Kidney tubule cell (primary cell): ENCODE measurements around the gene CISD3.
A peak's percentile ranks its signal among the peaks of the same experiment; 100 is the strongest.

Experiments used
- DNase-seq: peaks from one replicate; pipeline ENCODE4 v3.0.0-alpha.2; 2018; ENCODE audit warnings: low spot score

The CISD3 gene

DNA sequence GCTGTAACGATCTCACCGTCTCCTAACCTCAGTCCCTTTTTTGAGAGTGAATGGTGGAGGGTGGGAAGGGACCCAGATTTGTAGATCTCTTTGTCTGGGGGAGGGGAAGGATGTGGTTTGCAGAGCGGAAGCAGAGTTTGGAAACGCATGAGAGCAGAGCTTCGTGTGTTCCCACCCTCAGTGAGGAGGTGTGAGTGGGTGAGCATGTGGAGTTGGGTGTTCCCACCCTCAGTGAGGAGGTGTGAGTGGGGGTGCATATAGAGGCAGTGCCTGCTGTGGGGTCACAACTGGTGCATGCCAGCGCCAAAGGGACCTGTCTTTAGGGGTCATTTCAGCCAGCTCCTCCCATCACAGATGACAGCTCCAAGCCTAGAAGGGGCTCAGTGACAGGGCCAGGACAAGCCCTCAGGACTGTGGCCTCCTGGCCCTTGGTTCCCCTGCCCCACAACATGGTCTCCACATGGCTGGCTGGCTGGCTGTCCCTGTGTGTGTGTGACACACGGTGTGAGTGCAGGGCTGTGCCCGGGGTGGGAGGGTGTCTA is 1.8 kb upstream of the CISD3 start:
- DNase-seq = no peak

DNA sequence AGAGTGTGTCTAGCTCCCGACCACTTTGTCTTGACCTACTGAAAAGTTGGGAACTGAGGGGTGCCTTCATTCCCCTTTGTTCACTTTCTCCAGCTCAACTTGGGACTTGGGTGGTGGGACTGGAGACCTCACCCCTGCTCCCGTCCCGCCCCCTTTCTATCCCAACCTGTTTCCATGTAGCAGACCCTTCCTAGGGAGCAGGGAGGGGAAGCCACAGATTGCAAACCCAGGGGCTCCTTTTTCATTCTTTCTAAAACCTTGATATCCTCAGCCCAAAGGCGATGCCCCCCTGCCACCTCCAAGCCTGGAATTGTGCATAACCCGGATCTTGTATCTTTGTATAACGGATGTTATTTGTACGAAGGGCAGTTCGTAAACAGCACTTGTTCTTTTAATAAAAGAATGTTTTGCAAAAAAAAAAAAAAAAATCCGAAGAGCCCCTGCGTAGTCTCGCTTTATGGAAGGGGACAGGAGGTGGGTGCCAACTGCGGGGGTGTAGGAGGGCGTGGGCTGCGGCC is 714 bp upstream of the CISD3 start:
- DNase-seq = no peak

DNA sequence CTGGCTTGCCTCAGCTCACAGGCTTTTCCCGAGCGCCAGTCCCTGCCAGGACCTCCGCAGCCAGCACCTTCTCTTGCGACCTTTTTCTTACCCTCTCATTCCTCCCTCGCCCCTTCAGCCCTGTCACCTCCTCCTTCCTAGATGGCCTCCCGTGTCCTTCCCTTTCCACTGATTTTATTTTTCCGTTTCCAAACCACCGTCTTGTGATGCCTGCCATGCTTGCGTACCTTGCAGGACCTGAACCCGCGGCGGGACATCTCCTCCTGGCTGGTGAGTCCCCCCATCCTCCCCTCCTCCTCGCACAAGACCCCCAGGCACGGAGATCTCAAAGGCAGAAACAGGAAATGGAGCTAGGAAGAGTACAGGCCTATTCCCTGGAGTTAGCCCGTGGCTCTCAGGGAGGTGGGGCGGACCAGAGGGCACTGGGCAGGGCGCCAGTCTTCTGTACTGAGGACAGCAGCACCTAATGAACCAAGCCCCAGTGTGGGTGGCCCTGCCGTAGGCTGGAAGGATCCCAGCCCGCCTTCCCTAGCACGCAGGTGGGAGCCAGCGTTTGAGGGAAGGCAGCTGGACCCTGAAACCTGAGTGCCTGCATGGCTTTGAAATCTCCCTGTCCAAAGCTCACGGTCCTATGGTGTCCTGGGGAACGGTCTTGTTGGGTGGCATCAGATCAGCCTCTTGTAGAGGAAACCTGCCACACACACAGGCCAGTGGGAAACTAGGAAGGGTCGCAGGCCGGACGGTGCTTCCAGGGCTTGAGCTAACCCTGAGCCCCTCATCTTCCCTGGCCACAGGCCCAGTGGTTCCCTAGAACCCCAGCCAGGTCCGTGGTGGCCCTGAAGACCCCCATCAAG is 612 bp downstream of the CISD3 start:
- DNase-seq = peak; percentile 84

- DNase-seq = no peak
Observed at GRCh38 chr17:38731526-38732294, 1.6 kb downstream of the CISD3 start.

DNA sequence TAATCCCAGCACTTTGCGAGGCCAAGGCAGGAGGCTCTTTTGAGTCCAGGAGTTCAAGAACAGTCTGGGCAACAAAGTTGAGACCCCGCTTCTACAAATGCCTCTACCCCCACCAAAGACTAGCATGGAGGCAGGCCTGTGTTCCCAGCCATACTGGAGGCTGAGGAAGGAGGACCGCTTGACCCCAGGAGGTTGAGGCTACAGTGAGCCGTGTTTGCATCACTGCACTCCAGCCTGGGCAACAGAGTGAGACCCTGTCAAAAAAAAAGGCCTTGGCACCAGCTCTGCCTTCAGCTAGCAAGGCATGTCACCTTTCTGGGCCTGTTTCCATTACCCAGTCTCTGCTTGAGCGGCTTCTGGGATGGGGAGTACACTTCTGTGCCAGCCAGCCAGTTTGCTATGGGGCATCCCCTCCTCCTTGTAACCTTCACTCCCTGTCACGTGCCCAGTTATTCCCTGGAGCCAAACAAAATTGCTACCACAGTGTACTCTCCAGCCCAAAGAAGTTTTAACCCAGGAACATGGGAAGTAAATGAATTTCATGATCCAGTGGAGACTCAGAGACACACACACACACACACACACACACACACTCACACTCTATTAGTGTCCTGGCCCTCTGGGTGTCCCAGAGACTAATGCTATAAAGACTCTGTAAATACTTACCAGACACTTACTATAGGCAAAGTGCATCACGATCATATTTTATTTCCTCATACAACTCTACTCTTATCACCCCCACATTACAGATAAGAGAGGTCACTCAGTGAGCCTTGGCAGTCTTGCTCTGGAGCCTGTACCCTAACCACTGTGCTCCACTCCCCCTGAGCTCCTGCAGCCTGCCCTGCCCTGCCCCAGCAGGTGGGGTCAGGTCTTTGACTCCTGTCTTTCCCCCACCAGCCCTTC is 2.5 kb downstream of the CISD3 start:
- DNase-seq = peak; percentile 25

DNA sequence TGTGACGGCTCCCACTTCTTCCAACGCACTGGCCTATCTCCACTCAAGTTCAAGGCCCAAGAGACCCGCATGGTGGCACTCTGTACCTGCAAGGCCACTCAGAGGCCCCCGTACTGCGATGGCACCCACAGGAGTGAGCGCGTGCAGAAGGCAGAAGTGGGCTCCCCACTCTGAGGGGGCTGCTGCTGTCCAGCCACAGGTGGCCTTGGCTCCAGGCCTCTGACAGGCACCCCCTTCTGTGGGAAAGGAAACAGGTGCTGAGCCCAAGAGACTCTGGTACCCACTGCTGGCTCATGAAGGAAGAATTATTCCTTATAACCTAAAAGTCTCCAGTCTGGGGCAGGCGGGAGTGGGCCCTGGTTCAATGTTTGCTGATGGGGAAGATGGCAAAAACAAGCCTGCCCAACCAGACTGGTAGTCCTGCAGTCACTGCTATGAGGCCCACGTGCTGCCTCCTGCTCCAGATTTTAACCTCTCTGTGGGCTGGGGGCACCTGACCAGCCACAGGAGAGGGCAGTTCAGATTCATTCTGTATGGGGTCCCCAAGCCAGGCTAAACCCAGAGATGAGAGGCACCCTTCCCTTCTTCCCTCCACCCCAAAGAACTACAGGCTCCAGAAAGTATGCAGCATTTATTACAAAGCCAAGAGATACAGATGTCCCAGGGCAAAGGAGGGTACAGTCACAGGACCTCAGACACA is 3.3 kb downstream of the CISD3 start:
- no peak for DNase-seq

GRCh38 chr17:38733982-38734973 is 4.1 kb downstream of the CISD3 start:
- DNase-seq = no peak

DNA sequence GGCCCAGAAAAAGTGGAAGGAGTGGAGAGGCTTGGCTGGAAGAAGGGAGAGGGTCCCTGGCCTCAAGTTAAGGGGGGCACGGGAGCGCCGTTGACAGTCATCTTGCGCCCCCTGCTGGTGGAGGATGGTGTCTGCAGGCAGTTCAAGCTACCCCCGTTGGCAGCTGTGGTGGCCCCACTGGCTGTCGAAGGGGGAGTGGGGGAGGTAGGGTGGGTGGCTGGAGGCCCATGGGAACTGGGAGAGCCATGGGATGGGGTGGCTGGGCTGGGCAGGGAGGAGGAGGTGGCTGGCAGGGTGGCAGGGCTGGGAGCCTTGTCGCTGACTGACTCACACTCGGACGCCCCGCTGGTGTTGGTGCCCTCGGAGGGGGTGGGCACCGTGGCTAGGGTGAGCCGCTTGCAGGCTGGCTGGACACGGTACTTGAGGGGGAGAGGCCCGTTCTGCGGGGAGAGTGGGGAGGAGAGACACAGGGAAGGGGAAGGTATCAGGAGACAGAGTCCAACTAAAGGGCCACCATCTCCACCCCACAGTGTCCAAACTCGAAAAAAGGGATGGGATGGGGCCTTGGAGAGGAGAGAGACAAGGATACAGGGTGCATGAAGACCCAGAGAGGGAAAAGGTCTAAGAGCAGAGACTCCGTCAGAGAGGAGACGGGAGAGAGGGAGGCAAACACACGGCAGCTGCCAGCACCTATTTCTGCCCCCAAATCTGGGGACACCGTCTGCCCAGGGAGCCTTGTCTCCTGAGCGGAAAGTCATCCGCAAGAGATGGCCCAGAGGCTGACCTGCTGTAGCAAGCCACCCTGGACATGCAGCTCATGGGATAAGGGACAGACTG is 5.2 kb downstream of the CISD3 start:
- peak; percentile 44 for DNase-seq

DNA sequence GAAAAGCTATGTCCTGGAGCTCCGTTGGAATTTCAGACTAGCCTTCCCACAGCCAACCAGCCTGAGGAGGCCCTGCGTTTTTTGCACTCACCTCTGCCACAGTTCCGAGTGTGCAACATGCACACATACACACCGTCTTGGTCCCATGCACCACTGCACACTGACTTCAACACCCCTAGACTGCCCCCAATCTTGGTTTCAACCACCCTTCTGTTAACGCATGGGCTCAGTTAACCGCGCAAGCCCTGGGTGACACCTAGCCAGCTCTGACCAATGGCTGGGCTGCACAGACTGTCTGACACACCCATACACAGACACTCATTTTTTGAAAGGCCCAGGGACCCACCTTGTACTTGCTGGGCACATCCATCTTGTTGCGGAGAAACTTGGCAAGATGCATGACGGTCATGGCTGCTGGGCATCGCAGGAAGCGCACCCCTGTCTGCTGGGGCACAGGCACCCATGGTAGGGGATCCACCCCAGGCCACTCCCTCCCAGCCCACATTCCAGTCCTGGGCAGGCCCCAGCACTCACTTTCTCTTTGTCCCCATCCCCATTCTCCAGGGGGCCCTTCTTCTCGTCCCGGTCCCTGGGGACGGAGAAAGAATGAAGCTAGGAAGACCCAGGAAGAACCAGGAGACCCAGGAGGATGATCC is 8.0 kb downstream of the CISD3 start:
- no peak for DNase-seq

- no peak for DNase-seq
Observed at GRCh38 chr17:38738686-38739085, 8.5 kb downstream of the CISD3 start.

GRCh38 chr17:38739305-38739704 is 9.2 kb downstream of the CISD3 start:
- no peak for DNase-seq

DNA sequence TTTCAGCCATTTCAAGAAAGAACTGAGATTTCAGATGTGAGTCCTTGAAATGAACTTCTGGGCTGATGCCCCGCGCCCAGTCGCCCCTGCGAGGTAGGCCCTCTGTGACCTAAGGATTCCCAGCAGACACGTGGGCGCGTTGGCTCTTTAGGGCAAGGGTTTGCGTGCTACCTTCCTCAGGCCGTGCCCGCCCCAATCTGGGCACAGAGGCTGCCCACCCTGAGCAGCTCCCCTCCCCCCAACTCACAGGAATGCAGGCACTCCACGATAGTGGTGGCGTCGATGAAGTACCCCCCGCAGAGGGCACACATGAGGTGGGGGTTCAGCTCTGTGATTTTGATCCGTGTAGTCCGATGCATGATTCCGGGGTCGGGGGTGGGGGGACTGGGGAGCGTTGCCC is 9.9 kb downstream of the CISD3 start:
- DNase-seq = no peak

DNA sequence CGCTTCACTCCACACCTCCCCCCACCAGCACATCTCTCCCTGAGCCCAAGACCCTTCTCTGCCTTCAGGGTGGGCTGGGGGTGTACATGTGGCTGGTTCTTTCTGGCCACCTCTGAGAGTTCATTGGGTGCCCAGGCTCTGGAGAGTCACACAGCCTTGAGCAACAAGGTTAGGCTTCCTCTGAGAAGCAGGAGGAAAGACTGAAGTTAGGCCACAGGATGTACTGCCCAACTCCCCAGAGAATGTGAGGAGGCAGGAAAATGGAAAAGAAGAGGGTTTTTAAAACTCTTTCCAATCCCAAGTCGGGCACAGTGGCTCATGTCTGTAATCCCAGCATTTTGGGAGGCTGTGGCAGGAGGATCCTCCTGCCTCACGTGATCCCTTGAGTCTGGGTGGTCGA is 10.7 kb downstream of the CISD3 start:
- no peak for DNase-seq

- no peak for DNase-seq
Observed at GRCh38 chr17:38741461-38741860, 11.3 kb downstream of the CISD3 start.

DNA sequence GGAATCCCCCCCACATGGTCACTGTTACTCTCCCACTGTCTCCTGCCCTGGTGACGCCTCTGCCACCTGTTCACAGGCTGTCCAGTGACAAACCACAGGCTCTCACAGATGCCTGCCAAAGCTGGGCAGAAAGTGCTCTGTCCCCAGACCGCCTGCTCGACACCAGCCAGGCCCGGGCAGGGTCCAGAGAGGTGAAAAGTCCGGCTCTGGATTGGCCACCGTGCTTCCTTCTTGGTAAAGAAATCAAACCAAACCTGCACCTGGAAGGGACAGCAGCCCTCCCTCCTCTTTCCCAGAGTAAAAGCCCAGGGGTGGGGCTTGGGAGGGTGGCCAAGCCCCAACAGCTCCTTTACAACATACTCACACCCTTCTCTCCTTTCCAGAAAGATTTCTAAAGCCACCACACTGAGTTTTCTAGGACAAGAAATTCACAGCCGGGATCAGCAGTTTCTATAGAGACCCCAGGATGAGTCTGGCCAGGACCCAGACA is 11.8 kb downstream of the CISD3 start:
- DNase-seq = no peak

DNA sequence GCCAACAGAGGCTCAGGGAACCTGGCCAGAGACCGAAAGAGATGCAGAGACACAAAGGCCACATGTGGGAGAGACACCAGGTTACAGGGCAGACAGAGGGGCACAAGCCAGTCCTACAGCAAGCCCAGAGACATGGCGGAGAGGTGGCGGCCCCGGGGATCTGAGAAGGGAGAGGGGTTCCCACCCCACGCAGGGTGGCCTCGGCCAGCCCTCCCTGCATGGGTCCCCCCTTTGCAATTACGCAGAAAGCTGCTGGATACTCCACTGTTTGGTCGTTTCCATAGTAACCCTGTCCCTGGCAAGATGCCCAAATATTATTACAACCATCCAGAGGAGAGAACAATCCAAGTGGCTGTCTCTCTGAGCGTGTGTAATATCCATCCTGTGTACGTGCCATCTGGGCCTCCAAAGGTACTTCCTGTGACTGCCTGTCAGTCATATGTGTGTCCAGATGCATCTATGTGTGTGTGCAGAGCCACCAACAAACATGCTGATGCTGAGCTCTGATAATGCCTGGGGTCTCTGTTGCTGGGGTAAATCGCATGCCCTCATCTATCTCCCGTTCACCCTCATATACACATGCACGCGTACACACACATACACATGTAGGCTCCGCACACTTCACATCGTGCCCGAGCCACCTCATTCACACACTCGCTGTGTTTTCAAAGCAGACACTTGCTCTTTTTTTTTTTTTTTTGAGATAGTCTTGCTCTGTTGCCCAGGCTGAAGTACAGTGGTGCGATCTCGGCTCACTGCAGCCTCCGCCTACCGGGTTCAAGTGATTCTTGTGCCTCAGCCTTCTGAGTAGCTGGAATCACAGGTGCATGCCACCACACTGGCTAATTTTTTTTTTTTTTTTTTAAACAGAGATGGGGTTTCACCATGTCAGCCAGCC is 12.5 kb downstream of the CISD3 start:
- peak; percentile 72 for DNase-seq

DNA sequence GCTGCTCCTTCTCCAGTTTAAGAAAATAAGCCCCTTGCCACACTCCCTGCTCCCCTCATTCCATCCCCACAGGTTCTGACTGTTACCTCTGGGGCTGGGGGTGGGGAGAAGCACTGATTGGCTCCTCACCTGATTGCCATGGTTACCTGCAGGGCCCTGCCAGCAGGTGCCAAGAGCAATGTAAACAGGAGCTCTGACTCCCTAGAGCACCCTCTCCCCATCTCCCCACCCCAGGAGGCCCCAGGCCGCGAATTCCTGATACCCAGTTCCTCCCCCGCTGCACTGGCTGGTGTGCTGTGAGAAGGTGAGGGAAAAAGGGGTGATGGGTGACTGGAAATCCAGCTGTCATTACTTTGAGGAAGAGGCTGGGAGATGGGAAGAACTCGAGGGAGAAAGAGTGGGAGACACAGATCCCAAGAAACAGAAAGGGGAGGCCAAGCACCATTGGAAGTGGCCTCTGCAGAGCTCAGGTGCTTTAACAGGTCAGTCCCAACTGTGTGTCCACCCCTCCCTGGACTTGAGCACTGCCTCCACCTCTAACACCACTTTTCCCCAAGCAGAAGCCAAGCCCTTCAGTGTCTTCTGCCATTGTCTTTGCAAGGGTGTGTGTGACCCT is 13.5 kb downstream of the CISD3 start:
- no peak for DNase-seq
